Spleen (tissue), 13 donors: ENCODE results near the gene ARL17B. TPM values are rescaled to one million over a fixed set of nuclear protein-coding genes. Genes with fewer than 3 reads are reported as not detected.
"Not testable (repeated sequence)": the region's sequence is repeated elsewhere in the genome, so short reads cannot be mapped to it uniquely, and the experiment has no call there.

ENCODE experiments used
- DNase-seq: peaks from one replicate; pipeline ENCODE4 v3.0.0-alpha.2; 2020
- H3K27ac ChIP-seq, 8 donors: fragments of 200-600 bp; sonication (generic) in 7 of 8; 1 replicate in 4 of 8; 2 replicates in 4 of 8; pipeline versions ENCODE4 v1.5.0 to v1.8.0; 2016 to 2021; ENCODE audit warnings: inconsistent platforms in 4 of 8, mild to moderate bottlenecking in 4 of 8, moderate library complexity in 1 of 8
- H3K27me3 ChIP-seq, 7 donors: fragments of 200-600 bp; sonication (generic) in 6 of 7; replicated peaks in 1 of 7; 1 replicate in 4 of 7; 2 replicates in 3 of 7; pipeline versions ENCODE4 v1.5.0 to v1.8.0; 2016 to 2021; ENCODE audit warnings: inconsistent platforms in 3 of 7, mild to moderate bottlenecking in 1 of 7
- H3K36me3 ChIP-seq, 6 donors: fragments of 200-600 bp; sonication (generic) in 5 of 6; 1 replicate in 4 of 6; 2 replicates in 2 of 6; pipeline versions ENCODE4 v1.5.0 to v1.8.0; 2016 to 2021; ENCODE audit warnings: inconsistent platforms in 2 of 6
- H3K4me1 ChIP-seq, 6 donors: fragments of 200-600 bp; sonication (generic) in 5 of 6; 1 replicate in 3 of 6; 2 replicates in 3 of 6; pipeline versions ENCODE4 v1.5.0 to v1.8.0; 2016 to 2021; ENCODE audit warnings: inconsistent platforms in 3 of 6
- H3K4me3 ChIP-seq, 8 donors: fragments of 200-600 bp; sonication (generic) in 7 of 8; 1 replicate in 4 of 8; 2 replicates in 4 of 8; pipeline versions ENCODE4 v1.5.0 to v1.8.0; 2016 to 2021; ENCODE audit warnings: inconsistent platforms in 4 of 8, mild to moderate bottlenecking in 4 of 8, moderate library complexity in 2 of 8
- H3K9me3 ChIP-seq, 8 donors: fragments of 200-600 bp; sonication (generic) in 7 of 8; 1 replicate in 4 of 8; 2 replicates in 4 of 8; pipeline versions ENCODE4 v1.5.0 to v1.8.0; 2016 to 2021; ENCODE audit warnings: inconsistent platforms in 4 of 8
- POLR2AphosphoS5 ChIP-seq, 3 donors: sonication (generic); formaldehyde crosslinking; IDR thresholded peaks; one replicate each; pipeline ENCODE4 v1.5.1; 2017; ENCODE audit warnings: antibody characterized with exemption in 3 of 3
- WGBS, 5 donors: extraction: QIAGEN DNeasy Blood & Tissue Kit in 3 of 5; methylation state at CpG; one replicate each; pipeline versions ENCODE4 v1.1.5 to v1.1.7; 2013 to 2018; 5-methylcytosine and 5-hydroxymethylcytosine counted together
- intact Hi-C: fragments of 100-400 bp; cut with DNase I; formaldehyde crosslinking; loops from one replicate; pipeline ENCODE4 v1.15.0; 2023; ENCODE audit warnings: low total_unique reads
- long read RNA-seq, 2 donors: transcript quantifications; one replicate each; lab custom pipeline, GENCODE V29; 2026
- polyA plus RNA-seq, 3 donors: library from polyadenylated mRNA; stranded (reverse); fragments of 200-250 nt; gene quantifications; one replicate each; pipeline ENCODE4 v1.2.1, GENCODE V29; 2013
- total RNA-seq, 7 donors: library from RNA; depleted of rRNA in 3 of 7; stranded (reverse); fragments of >200 nt in 3 of 7; fragmentation: NEBNext Ultra II Directional in 4 of 7; extraction: Animal tissue kit (Norgen Biotek cat#: 25700) in 4 of 7; gene quantifications; one replicate each; pipeline versions ENCODE4 v1.1.0 to v1.2.1, GENCODE V29; 2016 to 2021
- donor health status: healthy with polysubstance abuse.
- donor health status: DM: no; HTN: no; CAD: no; lungs with moderate emphysema.
- donor health status: DM: no; HTN: no; CAD: no.
- donor health status: Bipolar disorder and iron deficiency.
- donor health status: healthy.
- donor health status: DM: no; HTN: no; CAD: no.
- donor health status: DM: yes; HTN: yes; CAD: no.

ARL17B gene
- total RNA-seq (10 to 100 TPM; 15.0 to 43.8 (median 29.5) TPM), polyA plus RNA-seq (10 to 100 TPM in 1 of 3 donors, 1 to 10 TPM in 2; 7.9 to 13.2 (median 8.1) TPM)
- long read RNA-seq, donor 1, transcript ARL17B-202 (4 exons, 743 nt) = major isoform, 5 of 7 reads
- long read RNA-seq, donor 1, partial matches to known transcripts = 0 of 7 reads
- long read RNA-seq, donor 1, other reads (novel, unspliced or antisense) = 0 of 7 reads
- long read RNA-seq, donor 2, partial matches to known transcripts = 0 of 4 reads
- long read RNA-seq, donor 2, other reads (novel, unspliced or antisense) = 0 of 4 reads

DNA sequence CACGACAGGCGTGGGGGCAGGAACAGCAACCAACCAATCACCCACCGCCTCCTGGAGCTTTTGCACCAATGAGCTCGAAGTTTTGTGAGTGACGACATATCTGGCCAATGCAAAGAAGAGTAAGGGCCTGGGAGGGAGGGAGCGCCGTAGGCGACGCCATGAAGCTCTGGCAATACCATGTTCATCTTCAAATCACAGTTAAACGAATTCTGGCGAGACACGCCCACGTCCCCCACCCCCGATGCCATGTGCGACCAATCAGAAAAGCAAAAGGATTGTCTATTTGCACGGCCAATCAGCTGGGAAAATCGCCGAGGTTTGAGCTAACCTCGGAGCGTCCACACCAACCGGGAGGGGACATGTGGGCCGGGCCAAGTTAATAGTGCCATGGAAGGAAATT is at the start of gene ARL17B:
ARL17B (minus strand) TSS at position 12 of the 400 bp plus-strand sequence. CDS start 3,369 bp downstream, outside the sequence.
- WGBS, 5 donors = 0% methylated on average over 4 to 14 of the region's 22 CpGs; no CpG with 5 or more reads in 2 of the 5 donors
- H3K4me1 ChIP-seq, H3K36me3 ChIP-seq, H3K27me3 ChIP-seq, intact Hi-C loops, H3K9me3 ChIP-seq: not testable (repeated sequence)
- DNase-seq = peak; percentile 89
- peak in 1 of 3 donors; percentile 10 for TF ChIP-seq POLR2AphosphoS5 (IDR thresholded peaks at IDR 0.05)
- H3K27ac ChIP-seq = peak within 1 kb of the TSS in 2 of 8 donors; percentile 46 to 50
- peak within 1 kb of the TSS in 3 of 8 donors; percentile 25 to 51 (median 28) for H3K4me3 ChIP-seq

DNA sequence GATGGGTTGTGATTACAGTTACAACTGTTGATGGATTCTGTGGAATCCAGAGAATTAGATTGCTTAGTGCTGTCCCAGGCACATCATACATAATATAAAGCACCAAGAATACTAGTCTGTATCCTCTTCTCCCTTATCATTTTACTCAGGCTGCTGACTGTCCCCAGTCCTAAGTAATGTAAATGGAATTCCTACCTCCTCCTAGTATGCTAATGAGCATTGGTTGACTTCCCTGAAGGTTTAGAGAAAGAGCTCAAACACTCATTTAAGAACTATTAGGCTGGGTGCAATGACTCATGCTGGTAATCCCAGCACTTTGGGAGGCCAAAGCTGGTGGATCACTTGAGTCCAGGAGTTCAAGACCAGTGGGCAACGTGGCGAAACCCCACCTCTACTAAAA is 48.3 kb upstream of the ARL17B start:
- H3K9me3 ChIP-seq, intact Hi-C loops, H3K36me3 ChIP-seq, H3K4me3 ChIP-seq, H3K4me1 ChIP-seq, H3K27ac ChIP-seq, DNase-seq, H3K27me3 ChIP-seq: not testable (repeated sequence)
- no CpG with 5 or more reads among the region's 2 CpGs for WGBS, 5 donors

DNA sequence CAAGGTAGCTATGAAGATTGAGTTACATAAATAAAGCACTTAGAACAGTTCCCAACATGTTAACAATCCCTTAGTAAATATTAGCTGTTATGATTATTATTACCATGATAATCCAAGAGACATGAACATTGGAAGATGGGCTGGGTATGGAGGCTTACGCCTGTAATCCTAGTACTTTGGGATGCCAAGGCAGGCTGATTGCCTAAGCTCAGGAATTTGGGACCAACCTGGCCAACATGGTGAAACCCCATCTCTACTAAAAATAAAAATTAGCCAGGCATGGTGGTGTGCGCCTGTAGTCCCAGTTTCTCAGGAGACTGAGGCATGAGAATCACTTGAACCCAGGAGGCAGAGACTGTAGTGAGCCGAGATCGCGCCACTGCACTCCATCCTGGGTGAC is 45.6 kb upstream of the ARL17B start:
- H3K27me3 ChIP-seq, H3K36me3 ChIP-seq, H3K9me3 ChIP-seq, H3K27ac ChIP-seq, DNase-seq, H3K4me3 ChIP-seq, H3K4me1 ChIP-seq, intact Hi-C loops: not testable (repeated sequence)
- WGBS, 5 donors = no CpG with 5 or more reads among the region's 5 CpGs

DNA sequence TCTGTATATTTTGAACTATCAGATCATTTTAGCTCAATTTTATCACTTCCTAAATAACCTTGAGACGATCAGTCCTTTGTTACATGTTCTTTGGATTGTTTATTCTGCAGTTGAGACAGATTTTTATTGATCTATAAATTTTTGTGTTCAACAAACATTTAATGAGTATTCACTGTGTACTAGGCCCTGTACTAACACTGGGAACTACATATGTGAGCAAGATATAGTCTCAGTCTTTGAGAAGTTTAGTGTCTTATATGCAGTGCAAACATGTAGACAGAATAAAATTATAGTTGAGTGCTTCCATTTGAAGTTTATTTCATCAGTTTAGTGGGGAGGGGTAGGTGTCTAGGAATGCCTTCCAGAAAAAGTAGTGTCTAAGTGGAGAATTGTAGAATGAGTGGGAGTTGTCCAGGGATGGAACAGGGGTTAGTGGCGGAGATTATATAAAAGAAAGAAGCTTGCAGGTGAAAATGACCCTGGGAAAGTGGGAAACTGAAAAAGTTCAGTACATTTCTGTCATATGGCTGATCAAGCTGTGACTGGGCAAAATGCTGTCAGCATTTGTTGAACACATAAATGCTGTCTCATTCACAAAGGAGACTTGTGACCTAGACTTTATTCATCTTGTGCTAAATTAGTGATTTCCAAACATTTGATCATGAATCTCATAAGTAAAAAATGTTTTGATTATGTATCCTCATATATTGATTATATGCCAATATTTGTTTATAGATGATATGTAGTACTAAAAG is 39.6 kb upstream of the ARL17B start:
- H3K27me3 ChIP-seq, intact Hi-C loops, H3K4me3 ChIP-seq, H3K27ac ChIP-seq, H3K4me1 ChIP-seq, H3K9me3 ChIP-seq, H3K36me3 ChIP-seq, DNase-seq: not testable (repeated sequence)
- WGBS, 5 donors = no CpG with 5 or more reads among the region's 2 CpGs

DNA sequence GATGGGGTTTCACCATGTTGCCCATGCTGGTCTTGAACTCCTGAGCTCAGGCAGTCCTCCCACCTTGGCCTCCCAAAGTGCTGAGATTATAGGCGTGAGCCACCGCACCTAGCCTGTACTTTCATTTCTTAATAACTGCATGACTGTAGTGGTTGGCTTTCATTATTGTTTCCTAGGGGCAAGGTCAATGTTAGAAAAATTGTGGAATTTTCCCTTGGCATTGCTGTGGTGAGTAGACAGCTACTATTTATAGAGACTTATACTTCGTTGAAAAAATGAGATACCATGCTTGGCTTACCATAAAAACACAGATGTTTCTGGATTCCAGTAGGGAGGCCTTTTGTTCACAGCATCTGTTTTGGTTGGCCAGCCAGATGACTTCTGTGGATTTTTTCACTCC is 39.0 kb upstream of the ARL17B start:
- H3K9me3 ChIP-seq, DNase-seq, intact Hi-C loops, H3K4me3 ChIP-seq, H3K27me3 ChIP-seq, H3K27ac ChIP-seq, H3K36me3 ChIP-seq, H3K4me1 ChIP-seq: not testable (repeated sequence)
- WGBS, 5 donors = 21 to 50% (median 44%) methylated on average over 1 of the region's 3 CpGs; no CpG with 5 or more reads in 2 of the 5 donors

DNA sequence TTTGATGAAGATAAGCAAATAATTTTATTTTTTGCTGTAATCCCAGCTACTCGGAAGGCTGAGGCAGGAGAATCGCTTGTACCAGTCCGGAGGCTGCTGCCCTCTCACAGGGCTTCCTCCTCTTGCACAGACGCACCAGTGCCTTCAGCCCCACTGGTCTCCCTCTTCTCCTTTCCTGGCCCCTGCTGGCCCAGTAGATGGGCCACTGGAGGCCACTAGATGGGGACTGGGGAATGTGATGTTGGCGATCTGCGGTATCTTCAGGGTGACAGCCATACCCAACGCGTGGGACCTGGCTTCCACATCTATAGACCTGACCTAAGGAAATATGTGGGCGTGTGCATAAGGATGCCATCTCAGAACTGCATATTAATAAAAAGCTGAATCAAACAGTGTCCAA is 38.4 kb upstream of the ARL17B start:
- H3K36me3 ChIP-seq, H3K4me3 ChIP-seq, H3K27ac ChIP-seq, H3K9me3 ChIP-seq, intact Hi-C loops, H3K4me1 ChIP-seq, H3K27me3 ChIP-seq: not testable (repeated sequence)
- WGBS, 5 donors = 96 to 100% (median 100%) methylated on average over 4 of the region's 9 CpGs; no CpG with 5 or more reads in 2 of the 5 donors
- peak; percentile 11 for DNase-seq

DNA sequence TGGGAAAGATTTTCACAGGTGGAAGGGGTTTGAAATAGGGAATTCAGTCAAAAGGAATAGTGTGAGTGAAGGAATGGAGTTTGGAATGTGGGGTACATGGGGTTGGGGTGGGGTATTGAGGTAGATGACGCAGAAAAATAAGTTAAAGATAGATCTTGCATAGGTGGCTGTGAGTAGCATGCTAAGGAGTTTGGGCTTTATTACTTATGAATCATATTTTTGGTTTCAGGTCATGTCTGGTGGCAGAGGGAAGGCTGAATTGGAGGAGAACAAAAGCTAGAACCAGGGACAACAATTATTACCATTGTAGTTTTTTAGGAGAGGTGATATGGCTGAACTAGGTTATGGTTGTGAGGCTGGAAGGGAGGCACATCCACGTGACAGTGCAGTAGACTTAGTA is 34.7 kb upstream of the ARL17B start:
- H3K4me3 ChIP-seq, H3K27me3 ChIP-seq, DNase-seq, H3K27ac ChIP-seq, H3K9me3 ChIP-seq, intact Hi-C loops, H3K36me3 ChIP-seq, H3K4me1 ChIP-seq: not testable (repeated sequence)
- WGBS, 5 donors = 82 to 97% (median 85%) methylated on average over 1 of the region's 2 CpGs; no CpG with 5 or more reads in 2 of the 5 donors

DNA sequence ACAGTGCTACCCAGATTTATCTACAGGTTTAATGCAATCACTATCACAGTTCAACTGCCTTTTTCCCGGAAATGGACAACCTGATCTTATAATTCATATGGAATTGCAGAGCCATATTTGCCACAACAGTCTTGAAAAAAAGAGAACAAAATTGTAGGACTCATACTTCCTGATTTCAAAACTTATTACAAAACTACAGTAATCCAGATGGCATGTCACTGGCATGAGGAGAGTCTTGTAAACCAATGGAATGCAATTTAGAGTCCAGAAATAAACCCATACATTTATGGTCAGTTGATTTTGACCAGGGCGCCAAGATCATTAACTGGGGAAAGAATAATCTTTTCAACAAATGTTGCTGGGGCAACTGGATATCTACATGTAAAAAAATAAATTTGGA is 32.1 kb upstream of the ARL17B start:
- DNase-seq, intact Hi-C loops, H3K27ac ChIP-seq, H3K4me1 ChIP-seq, H3K36me3 ChIP-seq, H3K4me3 ChIP-seq, H3K9me3 ChIP-seq, H3K27me3 ChIP-seq: not testable (repeated sequence)
- WGBS, 5 donors = no CpG with 5 or more reads among the region's 2 CpGs

DNA sequence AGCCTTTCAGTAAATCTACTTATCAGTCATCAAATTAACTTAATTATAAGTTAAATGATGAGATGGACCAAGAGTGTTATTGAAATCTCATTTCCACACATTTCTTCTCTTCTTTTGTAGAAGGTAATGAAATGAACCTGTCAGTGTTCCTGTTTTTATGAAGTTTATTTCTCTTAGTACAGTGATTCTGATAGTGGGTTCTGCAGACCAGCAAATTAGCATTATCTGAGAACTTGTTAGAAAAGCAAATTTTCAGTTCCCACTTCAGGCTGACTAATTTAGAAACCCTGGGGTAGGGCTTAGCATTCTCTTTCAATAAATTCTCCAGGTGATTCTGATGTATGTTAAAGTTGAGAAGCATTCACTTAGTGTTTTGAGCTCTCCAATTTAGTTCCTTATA is 23.9 kb upstream of the ARL17B start:
- H3K4me3 ChIP-seq, H3K9me3 ChIP-seq, H3K27ac ChIP-seq, H3K27me3 ChIP-seq, H3K36me3 ChIP-seq, H3K4me1 ChIP-seq, DNase-seq, intact Hi-C loops: not testable (repeated sequence)

DNA sequence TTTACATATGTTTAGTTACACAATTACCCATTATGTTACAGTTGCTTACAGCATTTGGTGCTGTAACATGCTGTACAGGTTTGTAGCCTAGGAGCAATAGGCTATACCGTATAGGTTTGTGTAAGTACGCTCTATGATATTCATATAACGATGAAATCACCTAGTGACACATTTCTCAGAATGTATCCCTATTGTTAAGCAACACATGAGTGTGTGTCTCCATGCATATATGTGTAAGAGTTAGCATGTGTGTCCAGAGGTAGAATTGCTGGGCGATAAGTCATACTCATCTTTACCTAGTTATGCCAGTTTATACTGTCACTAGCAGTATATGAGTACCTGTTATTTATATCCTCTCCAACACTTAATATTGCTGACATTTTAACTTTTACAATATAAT is 21.6 kb upstream of the ARL17B start:
- H3K27ac ChIP-seq, H3K27me3 ChIP-seq, H3K9me3 ChIP-seq, intact Hi-C loops, H3K4me1 ChIP-seq, DNase-seq, H3K36me3 ChIP-seq, H3K4me3 ChIP-seq: not testable (repeated sequence)
- WGBS, 5 donors = 79 to 95% (median 92%) methylated on average over 3 of the region's 4 CpGs; no CpG with 5 or more reads in 1 of the 5 donors

DNA sequence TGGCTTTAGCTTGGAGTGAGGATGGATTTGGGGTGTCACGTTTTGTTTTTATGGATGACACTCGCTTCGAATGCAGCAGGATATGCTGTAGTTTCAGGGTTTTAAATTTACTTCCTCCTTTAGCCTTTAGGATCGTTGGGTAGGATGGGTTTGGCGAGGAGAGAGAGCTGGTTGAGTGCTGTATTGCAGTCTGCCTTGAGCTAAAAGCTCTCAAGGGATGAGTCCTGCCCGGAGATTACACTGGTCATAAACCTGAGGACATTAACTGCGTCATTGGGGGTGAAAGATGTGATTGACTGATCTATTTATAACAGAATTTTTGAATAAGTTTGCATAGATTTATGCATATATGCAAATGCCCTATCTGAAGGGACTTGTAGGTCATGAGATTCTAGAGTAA is 11.9 kb upstream of the ARL17B start:
- H3K27me3 ChIP-seq, H3K36me3 ChIP-seq, H3K27ac ChIP-seq, DNase-seq, intact Hi-C loops, H3K9me3 ChIP-seq, H3K4me1 ChIP-seq, H3K4me3 ChIP-seq: not testable (repeated sequence)
- no CpG with 5 or more reads among the region's 7 CpGs for WGBS, 5 donors
